Activated CD4-positive, CD25-positive, alpha-beta regulatory T cell treated with anti-CD3 and anti-CD28 coated beads, Interleukin-2, amount 50 U/mL, for 72 hours (primary cell): ENCODE results near the gene PTP4A2.

ENCODE experiments used
- DNase-seq: peaks from one replicate; pipeline ENCODE4 v3.0.0; 2021

The PTP4A2 gene

GRCh38 chr1:31857863-31858262 is 80.3 kb downstream of the PTP4A2 start:
- DNase-seq = no peak
